ENCODE results near the gene AMPH. TPM values are rescaled to one million over a fixed set of nuclear protein-coding genes. Genes with fewer than 3 reads are reported as not detected.

Gene AMPH
- total RNA-seq, 1 experiment from 2014 or later = not detected

- Histone ChIP-seq H3F3A (ENCODE audit: low read length, unreplicated experiment) (no peaks in the 10 kb centered on the region), H3K4me1 (ENCODE audit: insufficient read depth, low read length) (no peaks in the 10 kb centered on the region), H3K4me2 (ENCODE audit: low read length) (no peak overlapping the region), H3K27me3 (ENCODE audit: low read length) (peaks cover 28% of the 10 kb centered on the region), H3K79me2 (ENCODE audit: low read length) (no peaks in the 10 kb centered on the region), H2AFZ (ENCODE audit: low read length) (no peak overlapping the region), H3K9ac (ENCODE audit: low read length) (no peak overlapping the region), H3K9me2 (replicated peaks; ENCODE audit: low read length) (no peaks in the 10 kb centered on the region), H3K27ac (ENCODE audit: low read length) (no peak overlapping the region), H4K20me1 (ENCODE audit: low read length) (no peaks in the 10 kb centered on the region), H3K9me3 (ENCODE audit: low read length) (no peaks in the 10 kb centered on the region), H3K4me3 (ENCODE audit: low read length) (no peak overlapping the region), H3K36me3 (ENCODE audit: low read depth, low read length) (no peaks in the 10 kb centered on the region)
- ATAC-seq (no peak), DNase-seq (no peak)
- ChIA-PET POLR2A (ENCODE audit: unreplicated experiment) (no interaction called here), CTCF (interaction anchor here (1.0 kb wide), 1 partner anchor 13 kb away, joined by 3 read pairs; no protein-coding TSS in a partner anchor)
- no TSS peak for BruUV-seq (replicated peaks)
- intact Hi-C loops (cut with micrococcal nuclease) = no loop called here
- TF ChIP-seq EZH2 (IDR thresholded peaks at IDR 0.05; ENCODE audit: low read length, unreplicated experiment) (no peak), EZH2phosphoT487 (IDR thresholded peaks at IDR 0.05; ENCODE audit: borderline replicate concordance, low read length) (no peak), CTCF (conservative IDR thresholded peaks at IDR 0.05; ENCODE audit: low read depth, low read length) (no peak)
Measured at GRCh38 chr7:38385682-38386081, 245.5 kb downstream of the AMPH start.

- no TSS peak for BruUV-seq (replicated peaks)
- Histone ChIP-seq H3K27ac (ENCODE audit: low read length) (no peak overlapping the region), H3K9me2 (replicated peaks; ENCODE audit: low read length) (no peaks in the 10 kb centered on the region), H3K27me3 (ENCODE audit: low read length) (peaks cover 48% of the 10 kb centered on the region), H3K79me2 (ENCODE audit: low read length) (no peaks in the 10 kb centered on the region), H3K4me1 (ENCODE audit: insufficient read depth, low read length) (no peaks in the 10 kb centered on the region), H4K20me1 (ENCODE audit: low read length) (no peaks in the 10 kb centered on the region), H3K9ac (ENCODE audit: low read length) (no peak overlapping the region), H3K4me2 (ENCODE audit: low read length) (no peak overlapping the region), H3K9me3 (ENCODE audit: low read length) (no peaks in the 10 kb centered on the region), H3K4me3 (ENCODE audit: low read length) (no peak overlapping the region), H3F3A (ENCODE audit: low read length, unreplicated experiment) (no peaks in the 10 kb centered on the region), H3K36me3 (ENCODE audit: low read depth, low read length) (no peaks in the 10 kb centered on the region), H2AFZ (ENCODE audit: low read length) (no peak overlapping the region)
- CTCF ChIA-PET = no interaction called here
- POLR2A ChIA-PET (ENCODE audit: unreplicated experiment) = interaction anchor here (0.5 kb wide), 1 partner anchor 27 kb away, joined by 3 read pairs; no protein-coding TSS in a partner anchor
- intact Hi-C loops (cut with micrococcal nuclease) = no loop called here
- ATAC-seq (no peak), DNase-seq (no peak)
- TF ChIP-seq EZH2phosphoT487 (IDR thresholded peaks at IDR 0.05; ENCODE audit: borderline replicate concordance, low read length) (no peak), CTCF (conservative IDR thresholded peaks at IDR 0.05; ENCODE audit: low read depth, low read length) (no peak), EZH2 (IDR thresholded peaks at IDR 0.05; ENCODE audit: low read length, unreplicated experiment) (no peak)
Measured at GRCh38 chr7:38383281-38383680, 247.9 kb downstream of the AMPH start.

GRCh38 chr7:38382684-38383083, 248.5 kb downstream of the AMPH start:
- ATAC-seq (no peak), DNase-seq (peak; percentile 5)
- Histone ChIP-seq H4K20me1 (ENCODE audit: low read length) (no peaks in the 10 kb centered on the region), H3K4me1 (ENCODE audit: insufficient read depth, low read length) (no peaks in the 10 kb centered on the region), H3K4me3 (ENCODE audit: low read length) (no peak overlapping the region), H3K4me2 (ENCODE audit: low read length) (no peak overlapping the region), H2AFZ (ENCODE audit: low read length) (no peak overlapping the region), H3K9ac (ENCODE audit: low read length) (no peak overlapping the region), H3K9me2 (replicated peaks; ENCODE audit: low read length) (no peaks in the 10 kb centered on the region), H3K9me3 (ENCODE audit: low read length) (no peaks in the 10 kb centered on the region), H3F3A (ENCODE audit: low read length, unreplicated experiment) (no peaks in the 10 kb centered on the region), H3K79me2 (ENCODE audit: low read length) (no peaks in the 10 kb centered on the region), H3K36me3 (ENCODE audit: low read depth, low read length) (no peaks in the 10 kb centered on the region), H3K27ac (ENCODE audit: low read length) (no peak overlapping the region), H3K27me3 (ENCODE audit: low read length) (peaks cover 44% of the 10 kb centered on the region)
- POLR2A ChIA-PET (ENCODE audit: unreplicated experiment) = no interaction called here
- intact Hi-C loops (cut with micrococcal nuclease) = no loop called here
- BruUV-seq (replicated peaks) = no TSS peak
- TF ChIP-seq EZH2 (IDR thresholded peaks at IDR 0.05; ENCODE audit: low read length, unreplicated experiment) (no peak), CTCF (conservative IDR thresholded peaks at IDR 0.05; ENCODE audit: low read depth, low read length) (no peak), EZH2phosphoT487 (IDR thresholded peaks at IDR 0.05; ENCODE audit: borderline replicate concordance, low read length) (no peak)
- CTCF ChIA-PET = no interaction called here
